Bronchial epithelial cell (primary cell): Measurements from ENCODE around the gene PADI2. TPM values are rescaled to one million over a fixed set of nuclear protein-coding genes. Genes with fewer than 3 reads are reported as not detected.

Experiments used
- DNase-seq: peaks from one replicate; pipeline ENCODE4 v3.0.0-alpha.2; 2010; ENCODE audit warnings: low read depth
- FAIRE-seq: peaks from 2 replicates; lab custom pipeline; 2011; peaks lifted over from hg19 to GRCh38; lab: Jason Lieb, UNC
- H3K27me3 ChIP-seq: 2 replicates; pipeline ENCODE4 v1.5.1; 2011; ENCODE audit warnings: low read length; ENCODE audit not compliant: control insufficient read depth, insufficient read depth
- H3K36me3 ChIP-seq: 2 replicates; pipeline ENCODE4 v1.5.1; 2011; ENCODE audit warnings: low read length; ENCODE audit not compliant: control insufficient read depth, insufficient read depth
- H3K4me3 ChIP-seq: 2 replicates; pipeline ENCODE4 v1.5.1; 2011; ENCODE audit warnings: mild to moderate bottlenecking, low read depth, low read length, control low read depth
- total RNA-seq: library from RNA; depleted of rRNA; stranded (reverse); fragments of >200 nt; gene quantifications from 2 replicates; pipeline ENCODE4 v1.2.1, GENCODE V29; 2014
- TF ChIP-seq, protein P1 (sequence below): IDR thresholded peaks from 2 replicates; pipeline ENCODE4 v1.5.1; 2011; ENCODE audit warnings: mild to moderate bottlenecking, moderate library complexity, low read length, control low read depth, inconsistent platforms; ENCODE audit not compliant: insufficient read depth, severe bottlenecking

PADI2 gene
- total RNA-seq, 1 donor from 2014 or later = 1.3 TPM

DNA sequence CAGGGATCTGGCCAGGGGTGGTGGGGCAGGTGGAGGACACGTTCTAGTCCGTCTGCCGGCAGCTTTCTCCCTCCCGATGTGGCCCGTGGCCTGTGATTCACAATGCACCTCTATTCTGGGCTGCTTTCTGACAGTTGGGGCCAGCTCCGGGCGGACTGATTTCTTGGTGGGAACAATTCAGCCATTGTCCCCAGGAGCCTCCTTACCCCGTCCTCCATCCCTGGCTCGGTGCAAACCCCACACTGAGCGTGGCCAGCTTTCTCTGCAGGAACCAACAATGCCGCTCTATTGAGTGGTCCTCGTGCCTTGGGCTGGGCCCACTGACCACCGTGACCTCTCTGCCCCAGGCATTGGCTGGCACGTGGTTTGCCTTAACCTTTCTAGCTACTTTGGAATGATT, 29.7 kb downstream of the PADI2 start:
- no peak for DNase-seq
- TF ChIP-seq, protein P1, sequence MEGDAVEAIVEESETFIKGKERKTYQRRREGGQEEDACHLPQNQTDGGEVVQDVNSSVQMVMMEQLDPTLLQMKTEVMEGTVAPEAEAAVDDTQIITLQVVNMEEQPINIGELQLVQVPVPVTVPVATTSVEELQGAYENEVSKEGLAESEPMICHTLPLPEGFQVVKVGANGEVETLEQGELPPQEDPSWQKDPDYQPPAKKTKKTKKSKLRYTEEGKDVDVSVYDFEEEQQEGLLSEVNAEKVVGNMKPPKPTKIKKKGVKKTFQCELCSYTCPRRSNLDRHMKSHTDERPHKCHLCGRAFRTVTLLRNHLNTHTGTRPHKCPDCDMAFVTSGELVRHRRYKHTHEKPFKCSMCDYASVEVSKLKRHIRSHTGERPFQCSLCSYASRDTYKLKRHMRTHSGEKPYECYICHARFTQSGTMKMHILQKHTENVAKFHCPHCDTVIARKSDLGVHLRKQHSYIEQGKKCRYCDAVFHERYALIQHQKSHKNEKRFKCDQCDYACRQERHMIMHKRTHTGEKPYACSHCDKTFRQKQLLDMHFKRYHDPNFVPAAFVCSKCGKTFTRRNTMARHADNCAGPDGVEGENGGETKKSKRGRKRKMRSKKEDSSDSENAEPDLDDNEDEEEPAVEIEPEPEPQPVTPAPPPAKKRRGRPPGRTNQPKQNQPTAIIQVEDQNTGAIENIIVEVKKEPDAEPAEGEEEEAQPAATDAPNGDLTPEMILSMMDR = no peak
- H3K4me3 ChIP-seq = no peak overlapping the region
- no peaks in the 10 kb centered on the region for H3K36me3 ChIP-seq
- FAIRE-seq = no peak
- H3K27me3 ChIP-seq = no peaks in the 10 kb centered on the region

DNA sequence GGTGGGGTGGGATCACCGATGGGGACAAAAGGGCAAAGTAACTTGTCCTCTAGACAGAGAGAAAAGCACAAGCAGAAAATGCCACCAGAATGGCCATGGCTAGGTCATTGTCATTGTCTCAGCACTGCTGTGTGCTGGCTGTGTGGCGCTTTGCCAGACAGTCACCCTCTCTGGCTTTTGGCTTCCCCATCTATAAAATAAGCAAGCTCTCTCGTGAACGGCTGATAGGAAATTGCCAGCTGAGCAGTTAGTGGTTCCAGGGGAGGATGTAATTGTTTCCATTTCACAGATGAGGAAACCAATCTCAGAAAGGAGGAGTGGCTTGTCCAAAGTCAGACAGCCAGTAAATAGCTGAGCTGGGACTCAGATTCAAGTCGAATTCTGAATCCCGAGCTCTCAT, 32.5 kb downstream of the PADI2 start:
- no peak for FAIRE-seq

DNA sequence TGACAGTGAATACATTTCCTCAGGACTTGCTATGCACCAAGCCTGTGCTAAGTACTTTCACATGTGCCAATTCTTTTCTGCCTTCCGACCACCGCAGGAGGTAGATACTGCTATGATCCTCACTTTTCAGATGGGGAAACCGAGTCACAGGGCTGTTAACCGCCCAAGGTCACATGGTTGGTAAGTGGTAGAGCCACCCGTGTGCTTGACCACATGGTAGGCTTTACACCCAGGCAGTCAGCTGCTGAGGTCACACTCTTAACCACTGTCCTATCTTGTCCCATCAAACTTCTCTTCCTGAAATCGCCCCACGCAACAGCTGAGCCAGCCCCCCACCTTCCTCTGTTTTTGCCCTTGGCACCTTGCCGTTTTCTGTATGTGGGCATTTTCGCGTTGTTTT, 34.5 kb downstream of the PADI2 start:
- no peaks in the 10 kb centered on the region for H3K27me3 ChIP-seq
- FAIRE-seq (no peak), DNase-seq (no peak)
- H3K36me3 ChIP-seq = no peaks in the 10 kb centered on the region
- H3K4me3 ChIP-seq = no peak overlapping the region
- TF ChIP-seq, protein P1 = no peak

More for the DNA sequence above, 32.5 kb downstream of the PADI2 start:
- Histone ChIP-seq H3K27me3 (no peaks in the 10 kb centered on the region), H3K36me3 (no peaks in the 10 kb centered on the region), H3K4me3 (no peak overlapping the region)
- DNase-seq = no peak
- TF ChIP-seq, protein P1 = no peak

DNA sequence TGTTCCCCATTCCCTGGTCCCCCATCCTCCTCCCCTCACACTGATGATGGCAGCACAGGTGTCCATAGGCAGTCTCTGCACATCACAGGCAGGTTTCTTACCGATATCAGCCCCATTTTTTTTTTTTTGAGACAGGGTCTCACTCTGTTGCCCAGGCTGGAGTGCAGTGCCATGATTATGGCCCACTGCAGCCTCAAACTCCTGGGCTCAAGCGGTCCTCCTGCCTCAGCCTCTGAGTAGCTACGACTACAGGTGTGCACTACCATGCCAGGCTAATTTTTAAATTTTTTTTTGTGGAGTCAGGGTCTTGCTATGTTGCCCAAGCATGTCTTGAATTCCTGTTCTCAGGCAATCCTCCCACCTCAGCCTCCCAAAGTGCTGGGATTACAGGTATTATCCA, 36.5 kb downstream of the PADI2 start:
- no peak for FAIRE-seq
- Histone ChIP-seq H3K27me3 (no peaks in the 10 kb centered on the region), H3K36me3 (no peaks in the 10 kb centered on the region), H3K4me3 (no peak overlapping the region)
- TF ChIP-seq, protein P1 = no peak
- no peak for DNase-seq

DNA sequence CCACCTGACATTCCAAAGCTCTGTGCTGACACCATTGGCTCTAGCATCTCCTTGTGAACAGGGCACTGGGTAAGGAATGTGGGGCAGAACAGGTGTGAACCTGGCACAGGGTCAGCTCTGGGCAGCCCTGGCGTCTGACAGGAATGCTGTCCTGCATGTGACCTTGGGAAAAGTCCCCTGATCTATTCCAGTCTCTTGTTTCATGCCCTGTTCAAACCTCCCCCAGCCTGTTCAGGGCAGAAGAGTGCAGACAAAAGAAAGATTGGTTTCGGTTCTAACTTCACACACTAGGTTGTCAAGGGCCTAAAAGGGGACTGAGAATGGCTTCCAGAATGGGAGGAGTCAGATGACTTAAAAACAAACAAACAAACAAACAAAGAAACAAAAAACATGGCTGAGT, 37.8 kb downstream of the PADI2 start:
- FAIRE-seq (no peak), DNase-seq (no peak)
- TF ChIP-seq, protein P1 = no peak
- H3K36me3 ChIP-seq = no peaks in the 10 kb centered on the region
- no peak overlapping the region for H3K4me3 ChIP-seq
- H3K27me3 ChIP-seq = no peaks in the 10 kb centered on the region

DNA sequence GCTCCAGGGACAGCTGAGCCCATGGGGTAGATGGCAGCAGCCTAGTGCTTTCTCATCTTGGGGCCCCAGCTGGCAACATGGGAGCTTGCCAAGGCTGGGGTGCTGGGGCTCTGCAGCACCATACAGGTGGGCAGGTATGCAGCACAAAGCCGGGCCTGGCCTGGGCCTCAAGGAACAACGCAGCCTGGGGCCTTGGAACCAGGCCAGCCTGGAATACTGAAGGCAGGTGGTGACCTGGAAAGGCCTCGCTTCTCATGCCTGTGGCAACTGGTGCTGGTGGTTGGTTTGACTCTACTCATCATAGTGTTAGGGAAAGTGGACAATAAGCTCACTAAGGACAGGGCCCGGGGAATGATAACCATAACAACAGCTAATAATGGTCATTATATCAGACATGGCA, 38.4 kb downstream of the PADI2 start:
- TF ChIP-seq, protein P1 = no peak

More for the DNA sequence above, 38.4 kb downstream of the PADI2 start:
- Histone ChIP-seq H3K36me3 (no peaks in the 10 kb centered on the region), H3K4me3 (no peak overlapping the region), H3K27me3 (no peaks in the 10 kb centered on the region)
- FAIRE-seq (no peak), DNase-seq (no peak)
